HUES64 (cell line): Measurements from ENCODE around the gene WDR5B.
"Not testable (repeated sequence)": the region's sequence is repeated elsewhere in the genome, so short reads cannot be mapped to it uniquely, and the experiment has no call there.

ENCODE experiments used
- H3K27ac ChIP-seq: 2 replicates; pipeline ENCODE4 v1.7.0; 2013; ENCODE audit warnings: low read depth, low read length, inconsistent platforms
- H3K27me3 ChIP-seq: 2 replicates; pipeline ENCODE4 v1.6.1; 2013; ENCODE audit warnings: mild to moderate bottlenecking, low read length; ENCODE audit not compliant: insufficient read depth
- H3K36me3 ChIP-seq: 2 replicates; pipeline ENCODE4 v1.6.1; 2013; ENCODE audit warnings: mild to moderate bottlenecking, low read length; ENCODE audit not compliant: insufficient read depth
- H3K4me1 ChIP-seq: 2 replicates; pipeline ENCODE4 v1.6.1; 2013; ENCODE audit warnings: mild to moderate bottlenecking, low read length, moderate library complexity; ENCODE audit not compliant: insufficient read depth
- H3K4me3 ChIP-seq: 2 replicates; pipeline ENCODE4 v1.5.1; 2013; ENCODE audit warnings: mild to moderate bottlenecking, low read length, moderate library complexity
- H3K9ac ChIP-seq: 2 replicates; pipeline ENCODE4 v1.6.1; 2013; ENCODE audit warnings: mild to moderate bottlenecking, low read depth, low read length
- H3K9me3 ChIP-seq: 2 replicates; pipeline ENCODE4 v1.6.1; 2013; ENCODE audit warnings: low read depth, low read length; ENCODE audit not compliant: insufficient read depth
- WGBS: fragments of 150-250, 120-280 bp; methylation state at CpG from one replicate; pipeline ENCODE4 v1.1.7; 2013; ENCODE audit warnings: missing lambda C conversion rate; 5-methylcytosine and 5-hydroxymethylcytosine counted together

Gene WDR5B

GRCh38 chr3:122365582-122366378 is 50.1 kb downstream of the WDR5B start:
- H3K36me3 ChIP-seq, result peaks cover 100% of the 10 kb centered on the region
- not testable (repeated sequence) for H3K4me1 ChIP-seq, H3K9ac ChIP-seq, H3K27me3 ChIP-seq, H3K9me3 ChIP-seq, H3K27ac ChIP-seq, H3K4me3 ChIP-seq
- 95% methylated on average over 8 of the region's 10 CpGs for WGBS

- H3K4me3 ChIP-seq, result no peak overlapping the region
- 80% methylated on average over 1 of the region's 1 CpG for WGBS
- H3K36me3 ChIP-seq, result peaks cover 95% of the 10 kb centered on the region
- no peak overlapping the region for H3K9ac ChIP-seq
- no peak overlapping the region for H3K27ac ChIP-seq
- H3K9me3 ChIP-seq, result no peaks in the 10 kb centered on the region
- no peaks in the 10 kb centered on the region for H3K27me3 ChIP-seq
- 0 out of 2 replicates have a peak, but pooled peaks cover 4% of the 10 kb centered on the region for H3K4me1 ChIP-seq
Measured at GRCh38 chr3:122365073-122365472, 50.8 kb downstream of the WDR5B start.

DNA sequence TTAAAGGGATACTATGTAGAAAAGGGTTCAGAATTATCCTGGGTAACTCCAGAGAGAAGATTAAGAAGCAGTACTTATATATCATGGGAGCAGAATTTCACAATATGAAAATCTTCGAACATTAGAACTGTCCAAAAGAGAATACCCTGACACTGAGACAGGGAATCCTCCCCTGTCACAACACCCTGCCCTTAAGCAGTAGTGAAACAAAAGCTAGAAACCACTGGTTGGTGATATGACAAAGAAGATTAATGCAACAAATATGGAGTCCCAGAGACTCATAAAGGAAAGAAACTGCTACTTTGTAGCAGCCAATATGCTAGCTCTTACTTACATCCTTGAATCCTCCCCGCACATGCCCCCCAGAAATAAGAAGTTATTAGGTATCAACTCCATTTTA is 51.4 kb downstream of the WDR5B start:
- 44% methylated on average over 2 of the region's 2 CpGs for WGBS
- Histone ChIP-seq H3K4me1 (0 out of 2 replicates have a peak, but pooled peaks cover 4% of the 10 kb centered on the region), H3K27ac (no peak overlapping the region), H3K9ac (no peak overlapping the region), H3K4me3 (no peak overlapping the region), H3K9me3 (no peaks in the 10 kb centered on the region), H3K36me3 (peaks cover 94% of the 10 kb centered on the region), H3K27me3 (no peaks in the 10 kb centered on the region)
